ENCODE data around the gene PPP6R3. TPM values are rescaled to one million over a fixed set of nuclear protein-coding genes. Genes with fewer than 3 reads are reported as not detected.

PPP6R3 gene
- total RNA-seq, 1 experiment from 2014 or later = 163 TPM

DNA sequence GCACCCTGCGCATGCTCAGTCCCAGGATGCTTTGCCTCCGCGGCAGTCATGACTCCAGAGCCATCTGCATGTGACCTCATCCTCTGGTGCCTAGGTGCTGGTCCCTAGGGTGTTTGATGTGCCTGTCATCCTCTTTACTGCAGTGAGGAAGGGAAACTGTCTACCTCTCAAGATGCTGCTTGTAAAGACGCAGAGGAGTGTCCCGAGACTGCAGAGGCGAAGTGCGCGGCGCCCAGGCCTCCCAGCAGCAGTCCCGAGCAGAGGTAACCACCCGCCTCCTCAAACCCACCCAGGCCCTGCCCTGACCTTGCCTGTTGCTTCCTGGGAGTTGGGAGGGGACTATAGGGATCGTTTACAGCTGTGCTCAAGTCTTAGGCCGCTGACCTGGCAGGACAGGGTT is 149.2 kb downstream of the PPP6R3 start:
- in situ Hi-C loops (cut with HindIII; ENCODE audit: low pct_unique_long_range_greater_than_20kb, low sequenced_read_pairs) (no loop called here), intact Hi-C loops (cut with micrococcal nuclease; ENCODE audit: unreplicated experiment) (loop anchor here (10.0 kb wide), 1 partner anchor 135 kb away; no protein-coding TSS in a partner anchor)
- ChIA-PET POLR2A (no interaction called here), CTCF (no interaction called here)
- no peak overlapping the region for H3K27ac ChIP-seq (ENCODE audit: low read length)
- H3K4me3 ChIP-seq (ENCODE audit: low read depth in 2 of 2, low read length in 2 of 2) = no peak overlapping the region
- peaks cover 50% of the 10 kb centered on the region for H3K36me3 ChIP-seq (ENCODE audit: control insufficient read depth, insufficient read depth, low read length)
- H3K27me3 ChIP-seq (ENCODE audit: control insufficient read depth, insufficient read depth, low read length) = no peaks in the 10 kb centered on the region
- no TSS peak for BruUV-seq (replicated peaks)
- ATAC-seq (peak; percentile 29), DNase-seq (ENCODE audit: low read depth, low spot score) (no peak)
- H3K9me3 ChIP-seq (ENCODE audit: control insufficient read depth, insufficient read depth, low read depth, low read length) = no peaks in the 10 kb centered on the region
- no peaks in the 10 kb centered on the region for H3K4me1 ChIP-seq (ENCODE audit: control insufficient read depth, insufficient read depth, low read length)
- TF ChIP-seq POLR2AphosphoS5 (IDR thresholded peaks at IDR 0.05; ENCODE audit: low read depth, low read length) (no peak), SIN3A (IDR thresholded peaks at IDR 0.05; ENCODE audit: borderline replicate concordance, insufficient read depth, low read depth, low read length) (no peak), TCF7L2 (IDR thresholded peaks at IDR 0.05; ENCODE audit: low read depth, low read length) (no peak)
- TF ChIP-seq, protein P1, sequence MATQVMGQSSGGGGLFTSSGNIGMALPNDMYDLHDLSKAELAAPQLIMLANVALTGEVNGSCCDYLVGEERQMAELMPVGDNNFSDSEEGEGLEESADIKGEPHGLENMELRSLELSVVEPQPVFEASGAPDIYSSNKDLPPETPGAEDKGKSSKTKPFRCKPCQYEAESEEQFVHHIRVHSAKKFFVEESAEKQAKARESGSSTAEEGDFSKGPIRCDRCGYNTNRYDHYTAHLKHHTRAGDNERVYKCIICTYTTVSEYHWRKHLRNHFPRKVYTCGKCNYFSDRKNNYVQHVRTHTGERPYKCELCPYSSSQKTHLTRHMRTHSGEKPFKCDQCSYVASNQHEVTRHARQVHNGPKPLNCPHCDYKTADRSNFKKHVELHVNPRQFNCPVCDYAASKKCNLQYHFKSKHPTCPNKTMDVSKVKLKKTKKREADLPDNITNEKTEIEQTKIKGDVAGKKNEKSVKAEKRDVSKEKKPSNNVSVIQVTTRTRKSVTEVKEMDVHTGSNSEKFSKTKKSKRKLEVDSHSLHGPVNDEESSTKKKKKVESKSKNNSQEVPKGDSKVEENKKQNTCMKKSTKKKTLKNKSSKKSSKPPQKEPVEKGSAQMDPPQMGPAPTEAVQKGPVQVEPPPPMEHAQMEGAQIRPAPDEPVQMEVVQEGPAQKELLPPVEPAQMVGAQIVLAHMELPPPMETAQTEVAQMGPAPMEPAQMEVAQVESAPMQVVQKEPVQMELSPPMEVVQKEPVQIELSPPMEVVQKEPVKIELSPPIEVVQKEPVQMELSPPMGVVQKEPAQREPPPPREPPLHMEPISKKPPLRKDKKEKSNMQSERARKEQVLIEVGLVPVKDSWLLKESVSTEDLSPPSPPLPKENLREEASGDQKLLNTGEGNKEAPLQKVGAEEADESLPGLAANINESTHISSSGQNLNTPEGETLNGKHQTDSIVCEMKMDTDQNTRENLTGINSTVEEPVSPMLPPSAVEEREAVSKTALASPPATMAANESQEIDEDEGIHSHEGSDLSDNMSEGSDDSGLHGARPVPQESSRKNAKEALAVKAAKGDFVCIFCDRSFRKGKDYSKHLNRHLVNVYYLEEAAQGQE (IDR thresholded peaks at IDR 0.05; ENCODE audit: insufficient read depth in 1 of 2, low read depth in 2 of 2, low read length in 1 of 2) = no peak
- TF ChIP-seq, protein P2, sequence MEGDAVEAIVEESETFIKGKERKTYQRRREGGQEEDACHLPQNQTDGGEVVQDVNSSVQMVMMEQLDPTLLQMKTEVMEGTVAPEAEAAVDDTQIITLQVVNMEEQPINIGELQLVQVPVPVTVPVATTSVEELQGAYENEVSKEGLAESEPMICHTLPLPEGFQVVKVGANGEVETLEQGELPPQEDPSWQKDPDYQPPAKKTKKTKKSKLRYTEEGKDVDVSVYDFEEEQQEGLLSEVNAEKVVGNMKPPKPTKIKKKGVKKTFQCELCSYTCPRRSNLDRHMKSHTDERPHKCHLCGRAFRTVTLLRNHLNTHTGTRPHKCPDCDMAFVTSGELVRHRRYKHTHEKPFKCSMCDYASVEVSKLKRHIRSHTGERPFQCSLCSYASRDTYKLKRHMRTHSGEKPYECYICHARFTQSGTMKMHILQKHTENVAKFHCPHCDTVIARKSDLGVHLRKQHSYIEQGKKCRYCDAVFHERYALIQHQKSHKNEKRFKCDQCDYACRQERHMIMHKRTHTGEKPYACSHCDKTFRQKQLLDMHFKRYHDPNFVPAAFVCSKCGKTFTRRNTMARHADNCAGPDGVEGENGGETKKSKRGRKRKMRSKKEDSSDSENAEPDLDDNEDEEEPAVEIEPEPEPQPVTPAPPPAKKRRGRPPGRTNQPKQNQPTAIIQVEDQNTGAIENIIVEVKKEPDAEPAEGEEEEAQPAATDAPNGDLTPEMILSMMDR (IDR thresholded peaks at IDR 0.05) = no peak

DNA sequence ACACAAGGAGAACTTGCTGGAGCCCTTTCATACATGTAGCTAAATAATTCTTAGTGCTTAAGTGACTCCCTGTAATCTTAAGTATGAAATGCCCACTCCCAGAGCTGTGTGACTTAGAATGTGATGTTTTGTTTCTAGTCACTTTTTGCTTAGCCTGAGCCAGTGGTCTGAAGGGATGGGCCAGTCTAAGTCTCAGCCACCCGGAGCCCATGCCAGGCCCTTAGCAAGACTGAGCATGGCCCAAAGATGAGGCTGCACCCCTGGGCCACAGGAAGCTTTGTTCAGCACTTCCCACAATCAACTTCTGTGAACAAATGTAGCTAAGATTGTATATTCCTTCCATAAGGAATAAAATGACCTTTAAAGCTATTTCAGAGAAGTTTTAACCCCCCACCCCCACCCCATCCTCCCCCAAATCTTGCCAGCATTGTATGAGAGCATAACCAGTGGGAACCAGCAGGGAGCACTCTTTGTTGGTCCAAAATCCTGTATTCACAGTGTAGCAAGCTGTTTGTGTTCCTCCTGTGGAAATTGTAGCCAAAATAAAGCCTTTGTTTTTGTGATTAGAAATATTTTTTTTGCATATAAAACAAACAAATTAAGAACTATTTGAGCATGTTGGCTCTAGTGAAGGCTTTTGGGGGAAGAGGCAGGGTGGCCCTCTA is 150.0 kb downstream of the PPP6R3 start:
- ATAC-seq (peak; percentile 54), DNase-seq (ENCODE audit: low read depth, low spot score) (no peak)
- H3K4me1 ChIP-seq (ENCODE audit: control insufficient read depth, insufficient read depth, low read length) = no peaks in the 10 kb centered on the region
- POLR2A ChIA-PET = no interaction called here
- CTCF ChIA-PET = interaction anchor here (0.6 to 1.2 kb wide), 3 partner anchors 9 to 144 kb away, joined by 3 to 6 read pairs (median 3); no protein-coding TSS in a partner anchor
- no TSS peak for BruUV-seq (replicated peaks)
- no peak for TF ChIP-seq TCF7L2 (IDR thresholded peaks at IDR 0.05; ENCODE audit: low read depth, low read length)
- TF ChIP-seq, protein P1 (IDR thresholded peaks at IDR 0.05; ENCODE audit: insufficient read depth in 1 of 2, low read depth in 2 of 2, low read length in 1 of 2) = no peak
- TF ChIP-seq, protein P2 (IDR thresholded peaks at IDR 0.05) = no peak
- TF ChIP-seq SIN3A (IDR thresholded peaks at IDR 0.05; ENCODE audit: borderline replicate concordance, insufficient read depth, low read depth, low read length) = no peak
- TF ChIP-seq POLR2AphosphoS5 (IDR thresholded peaks at IDR 0.05; ENCODE audit: low read depth, low read length) = no peak
- H3K27ac ChIP-seq (ENCODE audit: low read length) = no peak overlapping the region
- no peak overlapping the region for H3K4me3 ChIP-seq (ENCODE audit: low read depth in 2 of 2, low read length in 2 of 2)
- H3K36me3 ChIP-seq (ENCODE audit: control insufficient read depth, insufficient read depth, low read length) = peaks cover 42% of the 10 kb centered on the region
- H3K9me3 ChIP-seq (ENCODE audit: control insufficient read depth, insufficient read depth, low read depth, low read length) = no peaks in the 10 kb centered on the region
- in situ Hi-C loops (cut with HindIII; ENCODE audit: low pct_unique_long_range_greater_than_20kb, low sequenced_read_pairs) (no loop called here), intact Hi-C loops (cut with micrococcal nuclease; ENCODE audit: unreplicated experiment) (loop anchor here (10.0 kb wide), 1 partner anchor 134 kb away; no protein-coding TSS in a partner anchor)
- no peaks in the 10 kb centered on the region for H3K27me3 ChIP-seq (ENCODE audit: control insufficient read depth, insufficient read depth, low read length)

All from Panc1 (cell line).